K562 (cell line): ENCODE data around the gene PRSS38. TPM values are rescaled to one million over a fixed set of nuclear protein-coding genes. Genes with fewer than 3 reads are reported as not detected.

ENCODE experiments used
- ATAC-seq: fragments of 200-7000 bp; cut with Tn5 transposase; 3 replicates; pipeline ENCODE4 v1.9.1; 2020; ENCODE audit warnings: moderate library complexity
- BruUV-seq: library from RNA; stranded (reverse); fragments of 400-500 nt; replicated peaks from 2 replicates; lab custom pipeline; 2021; lab: Mats Ljungman, UMichigan
- CTCF ChIA-PET: fragments of 300-600 bp; formaldehyde crosslinking; extraction: SDS; loops from one replicate; lab custom pipeline; 2021; ENCODE audit warnings: low intra/inter-chr PET ratio; lab: Yijun Ruan, JAX
- POLR2A ChIA-PET: fragments of 300-600, 350-650 bp; sonication (Branson Sonifier 250); formaldehyde crosslinking; extraction: SDS; loops from one replicate; lab custom pipeline; 2021; ENCODE audit warnings: antibody characterized with exemption, inconsistent platforms; lab: Yijun Ruan, JAX
- DNase-seq, 4 experiments: peaks; one replicate each; pipeline versions ENCODE4 v3.0.0 to v3.0.0-alpha.2; 2011 to 2018; ENCODE audit warnings: low spot score in 3 of 4, mixed read lengths in 3 of 4; ENCODE audit errors: extremely low read depth in 1 of 4
- FAIRE-seq: peaks from 2 replicates; lab custom pipeline; 2011; peaks lifted over from hg19 to GRCh38; lab: Jason Lieb, UNC
- H2AFZ ChIP-seq: 2 replicates; pipeline ENCODE4 v1.6.0; 2011; ENCODE audit warnings: low read depth, low read length, control low read depth, inconsistent platforms
- H3K27ac ChIP-seq: fragments of 200-600 bp; 3 replicates; pipeline ENCODE4 v1.8.0; 2011; ENCODE audit warnings: low read depth, mild to moderate bottlenecking, control low read depth, inconsistent platforms, low read length, moderate library complexity, mixed read lengths; ENCODE audit errors: extremely low read depth
- H3K27me3 ChIP-seq, 2 experiments: fragments of 300-600 bp in 1 of 2; 2 replicates in 1 of 2; 3 replicates in 1 of 2; pipeline versions ENCODE4 v1.6.0 to v1.8.0; 2011; ENCODE audit warnings: inconsistent platforms in 2 of 2, low read length in 2 of 2, mild to moderate bottlenecking in 1 of 2, mixed read lengths in 1 of 2, moderate library complexity in 1 of 2; ENCODE audit not compliant: control insufficient read depth in 2 of 2, insufficient read depth in 2 of 2
- H3K36me3 ChIP-seq: fragments of 300-600 bp; 3 replicates; pipeline ENCODE4 v1.8.0; 2011; ENCODE audit warnings: mild to moderate bottlenecking, low read length, inconsistent platforms; ENCODE audit not compliant: control insufficient read depth, insufficient read depth
- H3K4me1 ChIP-seq, 2 experiments: fragments of 200-600 bp in 1 of 2; replicated peaks in 1 of 2; 2 replicates in 1 of 2; 3 replicates in 1 of 2; pipeline versions ENCODE4 v1.5.1 to v1.8.0; 2011; ENCODE audit warnings: inconsistent platforms in 2 of 2, low read length in 2 of 2, mild to moderate bottlenecking in 1 of 2, mixed read lengths in 1 of 2, moderate library complexity in 1 of 2; ENCODE audit not compliant: control insufficient read depth in 2 of 2, insufficient read depth in 2 of 2
- H3K4me2 ChIP-seq: 2 replicates; pipeline ENCODE4 v1.6.1; 2011; ENCODE audit warnings: low read length, control low read depth, inconsistent platforms, mixed read lengths; ENCODE audit not compliant: insufficient read depth
- H3K4me3 ChIP-seq: fragments of 200-600 bp; sonication (generic), shearing (Covaris generic); 2 replicates; pipeline ENCODE4 v1.5.1; 2016; ENCODE audit warnings: control low read depth, inconsistent platforms
- H3K79me2 ChIP-seq: fragments of 200-600 bp; 3 replicates; pipeline ENCODE4 v1.8.0; 2011; ENCODE audit warnings: low read length, inconsistent platforms; ENCODE audit not compliant: control insufficient read depth, insufficient read depth
- H3K9ac ChIP-seq, 2 experiments: 2 replicates each; pipeline versions ENCODE4 v1.6.0 to v1.6.1; 2011; ENCODE audit warnings: low read depth in 2 of 2, low read length in 2 of 2, control low read depth in 1 of 2, inconsistent platforms in 1 of 2, mild to moderate bottlenecking in 1 of 2, mixed read lengths in 1 of 2; ENCODE audit not compliant: insufficient read depth in 1 of 2
- H3K9me1 ChIP-seq: one replicate; pipeline ENCODE4 v1.6.0; 2011; ENCODE audit warnings: inconsistent platforms, mild to moderate bottlenecking, low read length, moderate library complexity; ENCODE audit not compliant: control insufficient read depth, insufficient read depth
- H3K9me3 ChIP-seq: replicated peaks from 2 replicates; pipeline ENCODE4 v1.5.1; 2011; ENCODE audit warnings: low read depth, low read length, inconsistent platforms; ENCODE audit not compliant: control insufficient read depth, insufficient read depth
- H4K20me1 ChIP-seq: replicated peaks from 2 replicates; pipeline ENCODE4 v1.6.1; 2011; ENCODE audit warnings: low read length, inconsistent platforms, mixed read lengths; ENCODE audit not compliant: control insufficient read depth, insufficient read depth
- BRD4 ChIP-seq: fragments of 200-600 bp; sonication (generic); IDR thresholded peaks from 2 replicates; pipeline ENCODE4 v1.6.1; 2017; ENCODE audit warnings: inconsistent platforms
- CEBPB ChIP-seq: fragments of 450-650 bp; IDR thresholded peaks from 2 replicates; pipeline ENCODE4 v1.6.1; 2016; ENCODE audit warnings: missing genetic modification characterization, missing compliant biosample characterization
- CEBPG ChIP-seq, 3 experiments: fragments of 200-800 bp in 1 of 3; sonication (Bioruptor generic) in 1 of 3; sonication (generic) in 1 of 3; formaldehyde crosslinking in 1 of 3; IDR thresholded peaks in 2 of 3; conservative IDR thresholded peaks in 1 of 3; 2 replicates each; pipeline versions ENCODE4 v1.6.1 to v1.8.0; 2016 to 2022; ENCODE audit warnings: missing compliant biosample characterization in 2 of 3, missing genetic modification characterization in 2 of 3, mild to moderate bottlenecking in 1 of 3, missing genetic modification reagents in 1 of 3
- MEIS2 ChIP-seq: fragments of 450-650 bp; IDR thresholded peaks from 2 replicates; pipeline ENCODE4 v1.6.1; 2014; ENCODE audit warnings: mild to moderate bottlenecking; ENCODE audit not compliant: partially characterized antibody
- SMARCE1 ChIP-seq: fragments of 450-650 bp; IDR thresholded peaks from 2 replicates; pipeline ENCODE4 v1.7.1; 2016; ENCODE audit warnings: mild to moderate bottlenecking
- SP1 ChIP-seq: sonication (generic); formaldehyde crosslinking; IDR thresholded peaks from 2 replicates; pipeline ENCODE4 v1.8.1; 2022; ENCODE audit warnings: mild to moderate bottlenecking, missing genetic modification reagents
- SREBF2 ChIP-seq: sonication (generic); formaldehyde crosslinking; IDR thresholded peaks from 2 replicates; pipeline ENCODE4 v1.4.0; 2020; ENCODE audit warnings: mild to moderate bottlenecking, missing genetic modification reagents
- ZNF639 ChIP-seq, 2 experiments: fragments of 200-800 bp in 1 of 2; sonication (Bioruptor generic) in 1 of 2; sonication (generic) in 1 of 2; formaldehyde crosslinking in 1 of 2; IDR thresholded peaks in 1 of 2; conservative IDR thresholded peaks in 1 of 2; 2 replicates each; pipeline versions ENCODE4 v1.5.0 to v1.6.1; 2016 to 2020; ENCODE audit warnings: missing compliant biosample characterization in 1 of 2, missing genetic modification characterization in 1 of 2, missing genetic modification reagents in 1 of 2
- WGBS: fragments of 100-300 bp; shearing (Covaris generic); methylation state at CpG from one replicate; pipeline ENCODE4 v1.1.6; 2016; ENCODE audit warnings: low coverage, mixed read lengths; ENCODE audit not compliant: insufficient coverage; ENCODE audit errors: missing lambda C conversion rate; 5-methylcytosine and 5-hydroxymethylcytosine counted together
- in situ Hi-C: fragments of 300-500 bp; cut with MboI; formaldehyde crosslinking; loops from 4 replicates; pipeline ENCODE4 v1.15.0; 2018; ENCODE audit warnings: inconsistent platforms, mixed read lengths
- intact Hi-C: fragments of 100-400 bp; cut with micrococcal nuclease; formaldehyde crosslinking; loops from 2 replicates; pipeline ENCODE4 v1.14.2; 2022
- polyA plus RNA-seq, 8 experiments: library from polyadenylated mRNA; depleted of rRNA in 4 of 8; stranded (reverse) in 5 of 8; unstranded in 3 of 8; fragments of >200 nt; fragmentation: Nextera tagmentation in 2 of 8; fragmentation: Illumina TruSeq in 1 of 8; extraction: Ambion mirVana in 2 of 8; extraction: Trizol in 1 of 8; gene quantifications; 2 replicates each; pipeline versions ENCODE4 v1.2.1 to v1.2.3, GENCODE V29; 2011 to 2014; ENCODE audit warnings: inconsistent platforms in 1 of 8, missing spikeins in 1 of 8
- total RNA-seq, 7 experiments: library from RNA; depleted of rRNA in 6 of 7; stranded (reverse); fragments of >200 nt in 6 of 7; fragmentation: Illumina TruSeq in 2 of 7; extraction: Trizol in 2 of 7; gene quantifications; 2 replicates each; pipeline versions ENCODE4 v1.2.1 to v1.2.3, GENCODE V29; 2011 to 2021; ENCODE audit warnings: low replicate concordance in 1 of 7

Gene PRSS38
- total and polyA plus RNA-seq, 9 of the 15 experiments (the other 6 are each of a cell fraction or from before 2014, with no cell fraction given), result 0.09 to 0.14 TPM; not detected in 7

- no peaks in the 10 kb centered on the region for H3K9me1 ChIP-seq
- intact Hi-C loops, result no loop called here
- ChIA-PET POLR2A (interaction anchor here (0.7 to 1.7 kb wide), 4 partner anchors 25 to 1077 kb away, joined by 3 to 4 read pairs (median 3); no protein-coding TSS in a partner anchor), CTCF (no interaction called here)
- TF ChIP-seq ZNF639 (CRISPR knock-in tag; conservative IDR thresholded peaks at IDR 0.05 in 1 of 2, IDR thresholded peaks at IDR 0.05 in 1 of 2) (no peak), SMARCE1 (no peak), SREBF2 (CRISPR knock-in tag) (no peak), CEBPB (peak; percentile 78), MEIS2 (no peak), SP1 (no peak), CEBPG (CRISPR knock-in tag; IDR thresholded peaks at IDR 0.05) (no peak), CEBPG (tag; conservative IDR thresholded peaks at IDR 0.05 in 1 of 2, IDR thresholded peaks at IDR 0.05 in 1 of 2) (peak; percentile 57 to 77; a peak in 2 of 4 replicates), BRD4 (no peak)
- no peaks in the 10 kb centered on the region for H3K79me2 ChIP-seq
- ATAC-seq (peak; percentile 61), FAIRE-seq (no peak), DNase-seq (peak in 1 of 4 experiments; percentile 4)
- BruUV-seq, result no TSS peak
- peaks cover 3 to 20% of the 10 kb centered on the region in 2 experiments for H3K4me1 ChIP-seq
- H4K20me1 ChIP-seq, result no peaks in the 10 kb centered on the region
- H3K9ac ChIP-seq, result no peak overlapping the region
- H2AFZ ChIP-seq, result peak overlapping the region; percentile 56
- in situ Hi-C loops, result no loop called here
- no peak overlapping the region for H3K27ac ChIP-seq
- H3K36me3 ChIP-seq, result no peaks in the 10 kb centered on the region
- no peak overlapping the region for H3K4me3 ChIP-seq
- no peak overlapping the region; the same call in 1 of the 2 replicates for H3K4me2 ChIP-seq
- peaks cover 6 to 13% of the 10 kb centered on the region in 2 experiments; a peak in 3 of 5 replicates for H3K27me3 ChIP-seq
- WGBS, result 4% methylated on average over 4 of the region's 4 CpGs
- H3K9me3 ChIP-seq, result no peaks in the 10 kb centered on the region
Observed at GRCh38 chr1:227880342-227880924, 65.0 kb downstream of the PRSS38 start.
